NCI-H2227 treated with DMSO at 0.1 percent for 48 hours (cell line): ENCODE measurements around the gene SUMF2.
"Not testable (repeated sequence)": the region's sequence is repeated elsewhere in the genome, so short reads cannot be mapped to it uniquely, and the experiment has no call there.

Experiments used
- DNase-seq: peaks from one replicate; lab custom pipeline; 2025; lab: John Stamatoyannopoulos, UW

SUMF2 gene

DNA sequence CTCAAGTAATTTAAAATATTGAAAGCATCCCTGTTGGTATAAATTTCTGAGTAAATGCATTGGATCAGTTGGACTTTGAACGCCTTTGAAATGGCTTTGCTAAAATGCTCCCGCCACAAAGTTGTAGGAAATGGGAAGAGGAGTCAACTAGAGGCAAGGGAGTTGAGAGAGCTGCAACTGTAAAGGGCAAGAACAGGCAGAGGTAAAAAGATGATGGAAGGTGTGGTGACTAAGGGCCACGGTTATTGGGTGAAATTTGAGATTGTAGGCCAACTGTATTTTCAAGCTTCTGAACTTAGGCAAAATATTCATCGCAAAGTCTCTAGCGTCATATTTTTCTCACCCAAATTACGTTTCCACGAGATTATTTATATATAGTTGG is 595 bp upstream of the SUMF2 start:
- DNase-seq: no peak

DNA sequence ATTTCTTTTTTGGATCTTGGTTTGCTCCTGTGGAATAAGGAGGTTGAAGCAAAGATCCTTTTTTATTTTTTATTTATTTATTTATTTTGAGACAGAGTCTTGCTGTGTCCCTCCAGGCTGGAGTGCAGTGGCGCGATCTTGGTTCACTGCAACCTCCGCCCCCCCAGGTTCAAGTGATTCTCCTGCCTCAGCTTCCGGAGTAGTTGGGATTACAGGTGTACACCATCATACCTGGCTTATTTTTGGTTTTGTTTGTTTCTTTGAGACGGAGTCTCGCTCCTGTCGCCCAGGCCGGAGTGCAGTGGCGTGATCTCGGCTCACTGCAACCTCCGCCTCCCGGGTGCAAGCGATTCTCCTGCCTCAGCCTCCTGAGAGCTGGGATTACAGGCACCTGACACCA is 2.3 kb downstream of the SUMF2 start:
- not testable (repeated sequence) for DNase-seq

GRCh38 chr7:56074371-56074791 is 10.3 kb downstream of the SUMF2 start:
- peak; percentile 49 for DNase-seq

- DNase-seq: no peak
Observed at GRCh38 chr7:56077681-56078080, 13.6 kb downstream of the SUMF2 start.

DNA sequence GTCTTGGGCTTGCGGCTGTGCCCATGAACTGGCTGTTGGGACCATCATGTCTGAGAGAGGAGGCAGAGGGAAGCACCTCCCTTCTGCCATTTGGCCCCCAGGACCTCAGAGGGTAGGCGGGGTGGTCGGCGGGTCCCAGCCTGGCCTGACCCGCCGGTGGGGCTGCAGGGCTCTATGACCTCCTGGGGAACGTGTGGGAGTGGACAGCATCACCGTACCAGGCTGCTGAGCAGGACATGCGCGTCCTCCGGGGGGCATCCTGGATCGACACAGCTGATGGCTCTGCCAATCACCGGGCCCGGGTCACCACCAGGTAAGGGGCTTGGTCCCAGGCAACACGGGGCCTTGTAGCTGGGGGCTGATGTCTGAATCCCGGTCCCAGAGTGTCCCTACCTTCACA is 14.1 kb downstream of the SUMF2 start:
- no peak for DNase-seq

GRCh38 chr7:56079450-56080185 is 15.5 kb downstream of the SUMF2 start:
- no peak for DNase-seq

- DNase-seq: not testable (repeated sequence)
Observed at GRCh38 chr7:56080726-56081435, 16.8 kb downstream of the SUMF2 start.

- no peak for DNase-seq
Observed at GRCh38 chr7:56081626-56082340, 17.7 kb downstream of the SUMF2 start.

GRCh38 chr7:56083150-56083785 is 19.2 kb downstream of the SUMF2 start:
- no peak for DNase-seq

- no peak for DNase-seq
Observed at GRCh38 chr7:56086761-56087160, 22.7 kb downstream of the SUMF2 start.

GRCh38 chr7:56087445-56087844 is 23.4 kb downstream of the SUMF2 start:
- DNase-seq: no peak

DNA sequence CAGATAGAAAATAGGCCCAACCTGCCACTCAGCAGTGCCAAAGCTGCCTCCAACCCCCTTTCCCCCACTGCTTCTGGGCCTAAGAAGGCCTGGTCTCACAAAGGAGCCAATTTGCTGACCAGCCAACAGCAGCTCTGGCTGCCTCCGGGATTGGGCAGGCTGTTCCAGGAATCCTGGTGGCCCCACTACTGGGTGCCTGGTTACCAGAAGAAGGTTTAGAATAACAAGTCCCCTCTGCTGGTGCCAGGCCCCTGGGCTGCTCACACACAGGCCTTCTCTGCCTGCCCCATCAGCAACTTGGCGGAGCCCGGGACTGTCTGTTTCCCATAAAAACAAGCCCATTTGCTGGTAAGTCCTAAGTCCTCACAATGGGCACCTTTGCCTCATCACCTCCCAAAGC is 27.5 kb downstream of the SUMF2 start:
- no peak for DNase-seq

- DNase-seq: not testable (repeated sequence)
Observed at GRCh38 chr7:56092388-56092787, 28.3 kb downstream of the SUMF2 start.

DNA sequence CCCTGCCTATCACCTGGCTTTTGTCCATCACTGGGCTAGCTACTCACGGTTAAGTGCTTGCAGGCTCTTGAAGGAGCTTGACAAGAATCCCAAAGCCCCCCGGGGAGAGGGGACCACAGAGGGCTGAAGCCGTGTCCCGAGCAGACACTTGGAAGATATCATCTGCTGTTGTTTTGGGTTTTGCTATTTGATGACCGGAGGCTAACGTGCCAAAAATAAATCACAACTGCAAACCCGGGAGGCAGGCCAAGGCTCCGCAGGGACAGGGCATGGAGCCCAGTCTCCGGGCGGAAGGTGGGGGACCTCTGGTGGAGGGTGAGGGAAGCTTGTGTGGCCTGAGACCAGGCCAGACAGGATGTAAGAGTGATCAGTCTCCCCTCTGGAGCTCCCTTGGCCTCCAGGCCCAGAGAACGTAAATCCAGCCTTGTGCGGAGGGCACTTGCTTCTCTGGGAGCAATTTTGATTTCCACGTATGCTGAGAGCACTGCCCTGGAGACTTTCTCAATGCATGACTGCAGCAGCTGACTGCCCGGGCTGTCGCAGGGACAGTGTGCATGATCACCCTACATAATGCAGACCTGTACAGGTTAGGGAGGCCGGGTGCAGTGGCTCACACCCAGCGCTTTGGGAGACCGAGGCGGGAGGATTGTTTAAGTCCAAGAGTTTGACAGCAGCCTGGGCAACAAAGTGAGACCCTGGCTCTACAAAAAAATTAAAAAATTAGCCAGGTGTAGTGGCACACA is 28.9 kb downstream of the SUMF2 start, which contains the start of gene PHKG1:
Gene PHKG1 (minus strand): TSS at position 164 of the 743 bp plus-strand sequence. CDS start 4,011 bp downstream, outside the sequence.
- DNase-seq: no peak

- DNase-seq: no peak
Observed at GRCh38 chr7:56097700-56098099, 33.6 kb downstream of the SUMF2 start.

DNA sequence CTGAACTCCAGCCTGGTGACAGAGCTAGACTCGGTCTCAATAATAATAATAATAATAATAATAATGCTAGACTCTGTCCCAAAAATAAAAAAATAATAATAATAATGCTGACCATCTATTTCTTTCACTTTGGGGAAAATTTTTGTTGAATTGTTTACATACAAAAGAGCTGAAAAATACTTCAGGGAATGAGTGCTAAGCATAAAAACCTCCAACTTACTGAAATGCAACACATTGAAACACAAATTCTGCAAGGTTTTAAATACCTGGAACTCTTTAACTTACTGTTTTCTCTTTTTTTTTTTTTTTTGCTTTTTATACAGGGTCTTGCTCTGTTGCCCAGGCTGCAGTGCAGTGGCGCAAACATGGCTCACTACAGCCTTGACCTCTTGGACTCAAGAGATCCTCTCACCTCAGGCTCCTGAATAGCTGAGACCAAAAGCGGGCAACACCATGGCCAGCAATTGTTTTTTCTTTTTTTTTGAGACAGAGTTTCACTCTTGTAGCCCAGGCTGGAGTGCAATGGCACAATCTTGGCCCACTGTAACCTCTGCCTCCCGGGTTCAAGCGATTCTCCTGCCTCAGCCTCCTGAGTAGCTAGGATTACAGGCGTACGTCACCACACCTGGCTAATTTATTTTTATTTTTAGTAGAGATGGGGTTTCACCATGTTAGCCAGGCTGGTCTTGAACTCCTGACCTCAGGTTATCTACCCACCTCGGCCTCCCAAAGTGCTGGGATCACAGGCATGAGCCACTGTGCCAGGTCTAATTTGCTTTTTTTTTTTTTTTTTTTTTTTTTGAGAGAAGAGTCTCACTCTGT is 34.3 kb downstream of the SUMF2 start:
- not testable (repeated sequence) for DNase-seq

- DNase-seq: no peak
Observed at GRCh38 chr7:56099653-56100052, 35.6 kb downstream of the SUMF2 start.

DNA sequence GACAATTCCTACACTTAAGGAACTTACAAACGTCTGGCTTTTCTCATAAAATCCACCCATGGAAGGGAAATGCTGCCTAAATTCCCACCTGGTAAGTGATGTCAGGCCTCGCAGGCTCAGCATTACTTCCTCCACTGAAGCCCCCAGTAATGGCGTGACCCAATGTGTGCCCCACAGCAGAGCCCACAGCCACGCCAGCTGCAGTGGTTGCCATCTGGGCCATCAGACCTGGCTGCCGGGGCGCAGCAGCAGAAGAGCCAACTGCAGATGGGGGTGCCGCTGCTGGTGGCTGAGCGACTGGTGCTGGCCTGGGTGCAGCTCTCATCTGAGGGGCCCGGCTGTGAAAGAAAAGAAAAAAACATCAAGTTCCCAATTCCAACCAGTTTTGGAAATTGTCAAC is 40.1 kb downstream of the SUMF2 start:
- DNase-seq: not testable (repeated sequence)

- no peak for DNase-seq
Observed at GRCh38 chr7:56105508-56105907, 41.4 kb downstream of the SUMF2 start.
